HG03108 (cell line): ENCODE measurements around the gene KDM2B.

Source experiments
- ATAC-seq: cut with Tn5 transposase; IDR thresholded peaks from one replicate; pipeline ENCODE4 v1.9.1; 2021; ENCODE audit warnings: moderate library complexity; ENCODE audit not compliant: unreplicated experiment

Gene KDM2B

GRCh38 chr12:121532503-121533393 is 48.1 kb downstream of the KDM2B start:
- ATAC-seq: no peak

GRCh38 chr12:121531356-121531750 is 49.5 kb downstream of the KDM2B start:
- ATAC-seq: no peak

- ATAC-seq: peak; percentile 50
Measured at GRCh38 chr12:121530600-121531355, 50.0 kb downstream of the KDM2B start.

GRCh38 chr12:121529184-121529583 is 51.6 kb downstream of the KDM2B start:
- ATAC-seq: no peak

- ATAC-seq: no peak
Measured at GRCh38 chr12:121525411-121525810, 55.4 kb downstream of the KDM2B start.

- no peak for ATAC-seq
Measured at GRCh38 chr12:121524196-121524916, 56.5 kb downstream of the KDM2B start.

GRCh38 chr12:121523741-121524140 is 57.1 kb downstream of the KDM2B start:
- ATAC-seq: peak; percentile 40

- no peak for ATAC-seq
Measured at GRCh38 chr12:121522971-121523370, 57.9 kb downstream of the KDM2B start.

- ATAC-seq: no peak
Measured at GRCh38 chr12:121520586-121521086, 60.2 kb downstream of the KDM2B start.

- ATAC-seq: no peak
Measured at GRCh38 chr12:121520119-121520518, 60.7 kb downstream of the KDM2B start.

GRCh38 chr12:121519227-121519626 is 61.6 kb downstream of the KDM2B start:
- no peak for ATAC-seq

- no peak for ATAC-seq
Measured at GRCh38 chr12:121518656-121519055, 62.2 kb downstream of the KDM2B start.

GRCh38 chr12:121516437-121517011 is 64.3 kb downstream of the KDM2B start:
- no peak for ATAC-seq

GRCh38 chr12:121515615-121516014 is 65.2 kb downstream of the KDM2B start:
- no peak for ATAC-seq

- peak; percentile 38 for ATAC-seq
Measured at GRCh38 chr12:121514184-121514742, 66.6 kb downstream of the KDM2B start.

GRCh38 chr12:121513464-121514183 is 67.2 kb downstream of the KDM2B start:
- peak; percentile 71 for ATAC-seq

GRCh38 chr12:121512561-121512960 is 68.3 kb downstream of the KDM2B start:
- ATAC-seq: no peak

GRCh38 chr12:121511916-121512315 is 68.9 kb downstream of the KDM2B start:
- no peak for ATAC-seq

- no peak for ATAC-seq
Measured at GRCh38 chr12:121509339-121509738, 71.5 kb downstream of the KDM2B start.

- no peak for ATAC-seq
Measured at GRCh38 chr12:121508533-121508932, 72.3 kb downstream of the KDM2B start.
